Fibroblast of lung (primary cell): Measurements from ENCODE around the gene CD7. TPM values are rescaled to one million over a fixed set of nuclear protein-coding genes. Genes with fewer than 3 reads are reported as not detected.

Experiments
- DNase-seq, 2 donors: peaks; one replicate each; pipeline versions ENCODE4 v3.0.0 to v3.0.0-alpha.2; 2010; ENCODE audit warnings: low read depth in 2 of 2
- H2AFZ ChIP-seq: 2 replicates; pipeline ENCODE4 v1.5.1; 2012; ENCODE audit warnings: low read length, control low read depth, inconsistent platforms
- H3K27ac ChIP-seq: 2 replicates; pipeline ENCODE4 v1.5.1; 2011; ENCODE audit warnings: low read length, control low read depth; ENCODE audit not compliant: insufficient read depth
- H3K27me3 ChIP-seq: 2 replicates; pipeline ENCODE4 v1.5.1; 2011; ENCODE audit warnings: mild to moderate bottlenecking, low read length; ENCODE audit not compliant: control insufficient read depth, insufficient read depth
- H3K36me3 ChIP-seq: 2 replicates; pipeline ENCODE4 v1.5.1; 2011; ENCODE audit warnings: low read length; ENCODE audit not compliant: control insufficient read depth, insufficient read depth
- H3K4me1 ChIP-seq: 2 replicates; pipeline ENCODE4 v1.5.1; 2011; ENCODE audit warnings: low read length; ENCODE audit not compliant: control insufficient read depth, insufficient read depth; ENCODE audit errors: extremely low read depth
- H3K4me2 ChIP-seq: 2 replicates; pipeline ENCODE4 v1.5.1; 2011; ENCODE audit warnings: low read length, control low read depth; ENCODE audit not compliant: insufficient read depth; ENCODE audit errors: extremely low read depth
- H3K4me3 ChIP-seq, 4 experiments: fragments of 200-600 bp in 1 of 4; sonication (generic) in 1 of 4; replicated peaks in 1 of 4; 2 replicates each; pipeline ENCODE4 v1.5.1; 2011 to 2016; ENCODE audit warnings: low read length in 4 of 4, low read depth in 3 of 4, mild to moderate bottlenecking in 3 of 4, control low read depth in 2 of 4, inconsistent platforms in 1 of 4, mixed read lengths in 1 of 4; ENCODE audit not compliant: insufficient read depth in 1 of 4; ENCODE audit errors: control extremely low read depth in 1 of 4
- H3K79me2 ChIP-seq: 2 replicates; pipeline ENCODE4 v1.5.1; 2012; ENCODE audit warnings: mild to moderate bottlenecking, low read length, inconsistent platforms; ENCODE audit not compliant: control insufficient read depth, insufficient read depth
- H3K9ac ChIP-seq: 2 replicates; pipeline ENCODE4 v1.5.1; 2011; ENCODE audit warnings: mild to moderate bottlenecking, low read length, control low read depth; ENCODE audit not compliant: insufficient read depth
- H3K9me3 ChIP-seq: 2 replicates; pipeline ENCODE4 v1.5.1; 2012; ENCODE audit warnings: low read depth, low read length; ENCODE audit not compliant: control insufficient read depth, insufficient read depth
- H4K20me1 ChIP-seq: 2 replicates; pipeline ENCODE4 v1.5.1; 2011; ENCODE audit warnings: low read length; ENCODE audit not compliant: control insufficient read depth, insufficient read depth; ENCODE audit errors: extremely low read depth
- CTCF ChIP-seq, 2 donors: IDR thresholded peaks in 1 of 2; conservative IDR thresholded peaks in 1 of 2; 1 replicate in 1 of 2; 2 replicates in 1 of 2; pipeline ENCODE4 v1.5.1; 2011 to 2012; ENCODE audit warnings: low read length in 2 of 2, control low read depth in 1 of 2, inconsistent platforms in 1 of 2, low read depth in 1 of 2, mild to moderate bottlenecking in 1 of 2
- EZH2 ChIP-seq: IDR thresholded peaks from 2 replicates; pipeline ENCODE4 v1.5.1; 2012; ENCODE audit warnings: low read length, control low read depth, mild to moderate bottlenecking; ENCODE audit errors: missing control alignments
- polyA plus RNA-seq, 2 donors: library from polyadenylated mRNA; depleted of rRNA in 1 of 2; stranded (reverse) in 1 of 2; unstranded in 1 of 2; fragments of >200 nt; gene quantifications; 2 replicates each; pipeline ENCODE4 v1.2.1, GENCODE V29; 2011 to 2012; ENCODE audit warnings: missing spikeins in 1 of 2
- total RNA-seq: library from RNA; depleted of rRNA; stranded (reverse); fragments of >200 nt; gene quantifications from 2 replicates; pipeline ENCODE4 v1.2.1, GENCODE V29; 2014

CD7 gene
- total and polyA plus RNA-seq, 2 donors (not counting 1 experiment from before 2014, with no cell fraction given): 0.17 TPM; not detected in 1

DNA sequence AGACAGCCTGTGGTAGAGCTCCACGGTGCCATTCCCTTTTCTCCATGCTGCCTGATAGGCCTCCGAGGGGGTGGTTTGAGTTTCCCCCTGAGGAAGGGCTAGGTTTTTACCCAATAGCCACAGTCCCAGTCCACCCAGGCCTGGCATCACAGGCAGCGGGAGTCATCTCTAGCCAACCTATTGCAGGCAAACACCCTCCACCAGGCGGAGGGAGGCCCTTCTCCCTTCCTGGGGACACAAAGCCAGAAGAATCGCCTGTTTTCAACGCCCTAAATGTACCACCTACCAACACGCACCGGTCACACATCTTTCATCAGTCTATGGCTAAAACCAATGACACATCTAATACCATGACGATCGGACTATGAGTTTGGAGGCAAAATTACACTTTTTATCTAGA lies 51.3 kb downstream of the CD7 start:
- Histone ChIP-seq H3K9ac (no peak overlapping the region), H3K4me2 (no peak overlapping the region), H3K9me3 (no peaks in the 10 kb centered on the region), H4K20me1 (peaks cover 13% of the 10 kb centered on the region), H3K79me2 (peaks cover 95% of the 10 kb centered on the region), H3K36me3 (peaks cover 33% of the 10 kb centered on the region), H3K27ac (peak overlapping the region; percentile 21), H3K4me1 (peaks cover 24% of the 10 kb centered on the region), H3K4me3 (no peak overlapping the region), H3K27me3 (no peaks in the 10 kb centered on the region), H2AFZ (no peak overlapping the region)
- TF ChIP-seq EZH2: no peak
- TF ChIP-seq CTCF (conservative IDR thresholded peaks at IDR 0.05 in 1 of 2, IDR thresholded peaks at IDR 0.05 in 1 of 2; ENCODE audit: low read depth in 1 of 2, low read length in 2 of 2): no peak
- no peak for DNase-seq

Other genes starting within 250 kb of the CD7 start
- gene FASN, start 219.4 kb downstream of the CD7 start, total RNA-seq: 85.0 and 242 TPM in 2 replicates
- 36.8 and 84.2 TPM in 2 replicates for gene FASN, start 219.4 kb downstream of the CD7 start, polyA plus RNA-seq
- 8.2 and 10.1 TPM in 2 replicates for gene CCDC57, start 104.8 kb downstream of the CD7 start, total RNA-seq
- 4.3 and 7.1 TPM in 2 replicates for gene CCDC57, start 104.8 kb downstream of the CD7 start, polyA plus RNA-seq
- 99.4 and 107 TPM in 2 replicates for gene SLC16A3, start 88.6 kb downstream of the CD7 start, total RNA-seq
- gene SLC16A3, start 88.6 kb downstream of the CD7 start, polyA plus RNA-seq: 36.0 and 71.0 TPM in 2 replicates
- gene CSNK1D, start 43.9 kb downstream of the CD7 start, total RNA-seq: 41.3 and 64.9 TPM in 2 replicates
- 112 and 139 TPM in 2 replicates for gene CSNK1D, start 43.9 kb downstream of the CD7 start, polyA plus RNA-seq
- gene SECTM1, start 16.2 kb upstream of the CD7 start, total RNA-seq: 17.3 and 31.1 TPM in 2 replicates
- gene SECTM1, start 16.2 kb upstream of the CD7 start, polyA plus RNA-seq: 17.5 and 21.0 TPM in 2 replicates
- 0.17 TPM in 1 of 2 replicates, not detected in the other for gene TEX19, start 41.6 kb upstream of the CD7 start, total RNA-seq
- gene TEX19, start 41.6 kb upstream of the CD7 start, polyA plus RNA-seq: 0.05 TPM in 1 of 2 replicates, not detected in the other
- gene UTS2R, start 54.2 kb upstream of the CD7 start, total RNA-seq: not detected in 2 replicates
- not detected in 2 replicates for gene UTS2R, start 54.2 kb upstream of the CD7 start, polyA plus RNA-seq
- gene HEXD, start 100.7 kb upstream of the CD7 start, total RNA-seq: 16.7 and 18.2 TPM in 2 replicates
- 5.0 and 6.4 TPM in 2 replicates for gene HEXD, start 100.7 kb upstream of the CD7 start, polyA plus RNA-seq
- gene OGFOD3, start 101.0 kb upstream of the CD7 start, total RNA-seq: 18.2 and 27.1 TPM in 2 replicates
- 25.6 and 30.7 TPM in 2 replicates for gene OGFOD3, start 101.0 kb upstream of the CD7 start, polyA plus RNA-seq
- gene CYBC1, start 133.1 kb upstream of the CD7 start, total RNA-seq: 64.1 and 77.6 TPM in 2 replicates
- 62.7 and 69.9 TPM in 2 replicates for gene CYBC1, start 133.1 kb upstream of the CD7 start, polyA plus RNA-seq
- gene NARF, start 141.1 kb upstream of the CD7 start, total RNA-seq: 22.0 and 30.0 TPM in 2 replicates
- gene NARF, start 141.1 kb upstream of the CD7 start, polyA plus RNA-seq: 34.5 and 38.7 TPM in 2 replicates
- 25.4 and 33.2 TPM in 2 replicates for gene FOXK2, start 202.1 kb upstream of the CD7 start, total RNA-seq
- 23.5 and 24.2 TPM in 2 replicates for gene FOXK2, start 202.1 kb upstream of the CD7 start, polyA plus RNA-seq